Esophagus mucosa (tissue), 1 donor: ENCODE measurements around the gene RBMS1. TPM values are rescaled to one million over a fixed set of nuclear protein-coding genes. Genes with fewer than 3 reads are reported as not detected.

Experiments used
- ATAC-seq: fragments of 200-7000 bp; cut with Tn5 transposase; one replicate; pipeline ENCODE4 v1.9.1; 2020
- total RNA-seq: library from RNA; stranded (reverse); gene quantifications from one replicate; pipeline ENCODE4 v1.2.4, GENCODE V29; 2023
- donor health status: DM: yes; HTN: yes; CAD: no.

RBMS1 gene
- total RNA-seq, 1 donor from 2014 or later: 28.2 TPM

GRCh38 chr2:160247296-160248035 is 246.1 kb downstream of the RBMS1 start:
- no peak for ATAC-seq

GRCh38 chr2:160246356-160246755 is 247.3 kb downstream of the RBMS1 start:
- no peak for ATAC-seq

GRCh38 chr2:160245614-160246155 is 247.9 kb downstream of the RBMS1 start:
- no peak for ATAC-seq

- ATAC-seq: no peak
Measured at GRCh38 chr2:160242893-160243564, 250.6 kb downstream of the RBMS1 start.

GRCh38 chr2:160241251-160242137 is 252.1 kb downstream of the RBMS1 start:
- peak; percentile 83 for ATAC-seq

GRCh38 chr2:160239436-160239835 is 254.2 kb downstream of the RBMS1 start:
- ATAC-seq: no peak

GRCh38 chr2:160238392-160238791 is 255.2 kb downstream of the RBMS1 start:
- peak; percentile 48 for ATAC-seq

GRCh38 chr2:160232905-160233475 is 260.6 kb downstream of the RBMS1 start:
- ATAC-seq: no peak

GRCh38 chr2:160229591-160229990 is 264.0 kb downstream of the RBMS1 start:
- peak; percentile 10 for ATAC-seq

GRCh38 chr2:160228141-160228917 is 265.3 kb downstream of the RBMS1 start:
- peak; percentile 71 for ATAC-seq

- no peak for ATAC-seq
Measured at GRCh38 chr2:160227293-160227915, 266.2 kb downstream of the RBMS1 start.

GRCh38 chr2:160226367-160226766 is 267.2 kb downstream of the RBMS1 start:
- ATAC-seq: no peak

- peak; percentile 77 for ATAC-seq
Measured at GRCh38 chr2:160225722-160226121, 267.9 kb downstream of the RBMS1 start.

- ATAC-seq: no peak
Measured at GRCh38 chr2:160224507-160224906, 269.1 kb downstream of the RBMS1 start.

- ATAC-seq: peak; percentile 58
Measured at GRCh38 chr2:160224060-160224459, 269.5 kb downstream of the RBMS1 start.

GRCh38 chr2:160223560-160223959 is 270.0 kb downstream of the RBMS1 start:
- no peak for ATAC-seq

- ATAC-seq: no peak
Measured at GRCh38 chr2:160222546-160223283, 270.9 kb downstream of the RBMS1 start.
